Anterior cingulate cortex (tissue), 58 donors: ENCODE measurements around the gene RECK.
"Not testable (repeated sequence)": the region's sequence is repeated elsewhere in the genome, so short reads cannot be mapped to it uniquely, and the experiment has no call there.

Experiments
- DNase-seq, 58 donors: peaks; one replicate each; lab custom pipeline; 2025; lab: John Stamatoyannopoulos, UW

RECK gene

GRCh38 chr9:36151316-36152210, 114.8 kb downstream of the RECK start:
- peak in 4 of 58 donors; percentile 12 to 58 (median 20) for DNase-seq

DNA sequence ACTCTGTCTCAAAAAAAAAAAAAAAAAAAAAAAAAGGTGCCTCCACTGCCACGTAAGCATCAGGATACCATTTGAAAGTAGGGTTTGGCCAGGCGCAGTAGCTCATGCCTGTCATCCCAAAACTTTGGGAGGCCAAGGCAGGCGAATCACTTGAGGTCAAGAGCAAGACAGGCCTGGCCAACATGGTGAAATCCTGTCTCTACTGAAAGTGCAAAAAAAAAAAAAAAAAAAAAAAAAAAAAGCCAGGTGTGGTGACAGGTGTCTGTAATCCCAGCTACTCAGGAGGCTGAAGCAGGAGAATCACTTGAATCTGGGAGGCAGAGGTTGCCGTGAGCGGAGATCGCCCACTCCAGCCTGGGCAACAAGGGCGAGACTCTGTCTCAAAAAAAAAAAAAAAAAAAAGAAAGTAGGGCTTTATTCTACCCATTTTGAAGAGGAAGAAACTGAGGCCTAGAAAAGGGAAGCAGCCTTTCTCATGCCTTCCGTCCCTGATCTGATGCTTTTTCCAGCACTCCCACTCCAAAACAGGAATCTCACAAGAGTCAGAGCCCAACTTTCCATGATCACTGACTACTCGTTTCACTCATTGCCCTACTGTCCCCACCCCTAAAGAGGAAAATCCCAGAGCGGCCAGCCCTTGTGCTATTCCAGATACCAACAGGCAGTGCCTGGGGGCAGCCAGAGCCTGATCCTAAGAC, 116.2 kb downstream of the RECK start:
- no peak for DNase-seq

DNA sequence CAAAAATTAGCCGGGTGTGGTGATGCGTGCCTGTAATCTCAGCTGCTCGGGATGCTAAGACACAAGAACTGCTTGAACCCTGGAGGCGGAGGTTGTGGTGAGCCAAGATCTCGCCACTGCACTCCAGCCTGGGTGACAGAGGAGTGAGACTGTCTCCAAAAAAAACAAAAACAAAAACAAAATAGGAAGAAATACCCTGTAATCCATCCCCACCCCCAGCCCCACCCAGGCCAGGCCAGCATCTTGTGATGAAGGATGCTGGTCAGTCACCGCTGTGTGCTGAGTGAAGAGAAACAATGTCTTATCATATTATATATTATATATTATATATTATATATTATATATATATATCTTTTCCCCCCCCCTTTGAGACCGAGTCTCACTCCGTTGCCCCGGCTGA, 117.0 kb downstream of the RECK start:
- no peak for DNase-seq

GRCh38 chr9:36154331-36154952, 117.7 kb downstream of the RECK start:
- DNase-seq: peak in 30 of 58 donors; percentile 15 to 69 (median 34)

DNA sequence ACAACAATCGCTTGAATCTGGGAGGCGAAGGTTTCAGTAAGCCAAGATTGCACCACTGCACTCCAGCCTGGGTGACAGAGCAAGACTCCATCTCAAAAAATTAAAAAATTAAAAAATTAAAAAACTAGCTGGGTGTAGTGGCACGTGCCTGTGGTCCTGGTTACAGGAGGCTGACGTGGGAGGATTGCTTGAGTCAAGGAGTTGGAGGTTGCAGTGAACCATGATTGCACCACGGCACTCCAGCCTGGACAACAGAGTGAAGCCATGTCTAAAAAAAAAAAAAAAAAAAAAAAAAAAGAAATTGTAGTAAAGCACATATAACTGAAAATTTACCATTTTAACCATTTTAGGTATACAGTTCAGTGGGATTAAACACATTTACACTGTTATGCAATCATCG, 119.4 kb downstream of the RECK start:
- DNase-seq: no peak

GRCh38 chr9:36158122-36158521, 121.4 kb downstream of the RECK start:
- DNase-seq: no peak

GRCh38 chr9:36158917-36159316, 122.2 kb downstream of the RECK start:
- DNase-seq: no peak

DNA sequence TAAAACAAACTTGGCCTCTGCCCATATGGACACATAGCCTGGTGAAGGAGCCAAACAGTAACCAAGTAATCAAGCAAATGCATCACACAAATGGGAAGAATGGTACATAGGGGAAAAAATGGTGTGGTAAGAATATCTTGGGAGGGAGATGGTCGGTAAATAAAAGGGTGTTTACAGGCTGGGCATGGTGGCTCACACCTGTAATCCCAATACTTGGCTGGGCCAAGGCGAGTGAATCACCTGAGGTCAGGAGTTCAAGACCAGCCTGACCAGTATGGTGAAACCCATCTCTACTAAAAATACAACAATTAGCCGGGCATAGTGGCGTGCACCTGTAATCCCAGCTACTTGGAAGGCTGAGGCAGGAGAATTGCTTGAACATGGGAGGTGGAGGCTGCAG, 122.8 kb downstream of the RECK start:
- DNase-seq: not testable (repeated sequence)

GRCh38 chr9:36160126-36160525, 123.4 kb downstream of the RECK start:
- DNase-seq: not testable (repeated sequence)

DNA sequence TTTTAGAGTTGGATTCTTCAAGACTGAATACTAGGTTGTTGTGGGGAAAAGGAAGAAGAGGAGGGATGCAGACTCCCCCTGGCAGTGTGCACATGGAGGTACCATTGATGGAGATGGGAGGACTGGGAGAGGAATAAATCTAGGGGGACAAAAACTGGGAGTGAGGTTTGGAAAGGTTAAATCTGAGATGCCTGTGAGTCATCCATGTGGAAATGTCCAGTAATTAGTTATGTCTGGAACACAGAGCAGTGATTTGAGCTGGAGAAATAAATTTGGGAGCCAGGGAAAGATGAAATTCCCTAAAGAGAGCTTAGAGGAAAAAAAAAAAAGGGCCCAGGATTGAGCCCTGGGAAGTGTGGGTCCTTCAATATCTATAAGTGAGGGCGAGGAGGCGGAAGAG, 124.5 kb downstream of the RECK start:
- no peak for DNase-seq

- DNase-seq: no peak
These were observed 125.6 kb downstream of the RECK start for GRCh38 chr9:36162211-36162738.

DNA sequence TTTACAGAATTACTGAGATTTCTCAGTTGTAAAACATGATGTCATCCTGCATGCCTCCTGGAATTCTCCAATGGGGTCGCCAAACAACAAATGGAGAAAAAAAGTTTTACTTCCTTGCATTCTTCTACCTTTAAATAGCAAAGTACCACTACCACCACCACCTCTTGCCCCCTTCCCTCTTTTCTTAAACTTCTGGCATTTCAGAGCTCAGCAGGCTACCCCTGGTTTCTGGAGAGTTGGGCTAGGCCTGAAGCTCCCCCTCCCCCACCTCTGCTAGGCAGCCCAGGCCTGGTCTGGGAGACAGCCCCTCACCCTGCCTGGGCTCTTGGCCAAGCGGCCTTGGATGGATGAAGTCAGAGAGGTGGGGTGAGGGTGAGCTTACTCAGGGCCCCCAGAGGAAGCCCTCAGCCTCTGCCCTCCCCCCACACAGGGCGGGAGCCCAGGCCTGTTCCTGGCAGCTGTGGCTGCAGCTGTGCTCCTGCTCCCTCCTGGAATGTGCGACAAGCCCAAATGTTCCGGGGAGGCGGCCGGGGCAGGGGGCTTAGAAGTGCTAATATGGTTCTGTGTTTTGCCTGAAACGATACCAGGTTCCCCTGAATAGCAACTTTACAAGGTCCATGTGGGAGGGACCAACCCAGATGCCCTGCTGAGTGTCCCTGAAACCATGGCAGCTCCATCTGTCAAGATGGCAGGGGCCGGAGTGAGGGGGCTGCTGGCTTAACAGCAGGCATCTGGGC, 126.5 kb downstream of the RECK start:
- peak in 39 of 58 donors; percentile 12 to 80 (median 45) for DNase-seq

GRCh38 chr9:36163786-36164170, 127.1 kb downstream of the RECK start:
- no peak for DNase-seq

- peak in 2 of 58 donors; percentile 22 to 55 for DNase-seq
These were observed 127.7 kb downstream of the RECK start for GRCh38 chr9:36164372-36164771.

DNA sequence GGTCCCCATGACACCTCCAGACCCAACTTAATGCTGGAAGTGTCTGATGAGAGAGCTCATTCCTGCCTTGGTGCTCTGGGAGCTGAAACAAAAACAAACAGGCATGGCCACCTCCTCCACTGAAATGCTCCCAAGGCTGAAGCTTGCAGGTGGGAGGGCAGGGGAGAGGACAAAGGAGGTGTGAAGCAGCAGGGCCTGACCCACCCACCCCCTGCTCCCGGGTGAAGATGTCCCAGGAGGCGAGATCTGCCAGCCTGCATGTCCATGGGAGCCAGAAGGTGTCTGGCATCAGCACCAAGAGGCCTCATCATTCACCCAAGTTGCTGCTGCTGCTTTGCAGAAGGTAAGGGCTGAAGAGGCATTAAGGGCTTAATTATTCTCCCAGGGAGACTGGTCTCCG, 128.3 kb downstream of the RECK start:
- no peak for DNase-seq

DNA sequence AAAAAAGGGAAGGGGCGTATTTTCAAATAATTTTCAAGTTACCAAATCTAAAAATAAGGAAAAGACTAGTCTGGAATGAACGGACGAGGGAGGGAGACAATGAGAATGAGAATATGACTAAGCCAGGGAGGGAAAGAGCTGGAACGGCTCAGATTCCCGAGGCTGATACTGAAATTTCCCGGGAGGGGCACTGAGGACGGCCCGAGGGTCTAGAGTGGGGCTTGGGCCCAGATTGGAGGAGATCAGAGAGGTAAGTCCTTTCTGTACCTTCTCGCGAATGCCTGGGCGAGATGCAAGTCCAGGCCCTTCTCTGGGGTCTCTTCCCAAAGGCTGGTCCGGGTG, 129.1 kb downstream of the RECK start:
- no peak for DNase-seq

- DNase-seq: peak in 55 of 58 donors; percentile 32 to 86 (median 72)
These were observed 129.6 kb downstream of the RECK start for GRCh38 chr9:36166168-36166927.

DNA sequence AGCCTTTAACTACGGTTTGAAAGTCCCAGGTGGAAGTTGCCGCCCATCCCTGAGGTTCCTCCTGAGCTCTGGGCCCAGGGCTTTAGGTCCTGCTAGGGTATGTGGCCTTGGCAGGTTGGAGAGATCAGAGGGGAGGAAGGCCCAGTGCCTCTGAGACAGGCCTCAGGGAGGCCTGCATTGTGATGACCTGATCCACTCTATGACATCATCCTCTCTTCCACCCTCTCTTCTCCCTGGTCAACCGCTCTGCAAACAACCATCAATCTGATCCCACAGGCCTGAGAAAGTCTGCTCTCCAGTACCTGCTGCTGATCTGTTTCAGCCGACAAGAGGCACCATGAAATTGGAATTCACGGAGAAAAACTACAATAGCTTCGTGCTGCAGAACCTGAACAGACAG, 132.5 kb downstream of the RECK start, which contains the start of gene CCIN:
Gene CCIN (plus strand): TSS at position 223 of the 400 bp plus-strand sequence. CDS start 115 bp downstream, at position 338.
- no peak for DNase-seq

DNA sequence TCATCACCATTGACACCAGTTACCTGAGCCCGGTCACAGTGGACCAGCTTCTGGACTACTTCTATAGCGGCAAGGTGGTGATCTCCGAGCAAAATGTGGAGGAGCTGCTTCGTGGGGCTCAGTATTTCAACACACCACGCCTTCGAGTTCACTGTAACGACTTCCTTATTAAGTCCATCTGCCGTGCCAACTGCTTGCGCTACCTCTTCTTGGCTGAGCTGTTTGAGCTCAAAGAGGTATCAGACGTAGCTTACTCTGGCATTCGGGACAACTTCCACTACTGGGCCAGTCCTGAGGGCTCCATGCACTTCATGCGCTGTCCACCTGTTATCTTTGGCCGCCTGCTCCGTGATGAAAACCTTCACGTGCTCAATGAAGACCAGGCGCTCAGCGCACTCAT, 133.0 kb downstream of the RECK start:
- no peak for DNase-seq

DNA sequence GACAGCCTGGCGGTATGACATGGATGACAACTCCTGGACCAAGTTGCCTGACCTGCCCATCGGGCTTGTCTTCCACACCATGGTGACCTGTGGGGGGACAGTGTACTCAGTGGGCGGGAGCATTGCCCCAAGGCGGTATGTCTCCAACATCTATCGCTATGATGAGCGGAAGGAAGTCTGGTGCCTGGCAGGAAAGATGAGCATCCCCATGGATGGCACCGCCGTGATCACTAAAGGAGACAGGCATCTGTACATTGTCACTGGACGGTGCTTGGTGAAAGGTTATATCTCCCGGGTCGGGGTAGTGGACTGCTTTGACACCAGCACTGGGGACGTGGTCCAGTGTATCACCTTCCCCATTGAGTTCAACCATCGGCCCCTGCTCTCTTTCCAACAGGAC, 133.8 kb downstream of the RECK start:
- no peak for DNase-seq
